K562 treated with DMSO at 1 percent for 48 hours (cell line): ENCODE measurements around the gene CBX2. TPM values are rescaled to one million over a fixed set of nuclear protein-coding genes. Genes with fewer than 3 reads are reported as not detected.

Source experiments
- total RNA-seq: library from RNA; unstranded; fragments of 300-600 nt; gene quantifications from 2 replicates; pipeline ENCODE4 v1.2.3, GENCODE V29; 2022; ENCODE audit warnings: low replicate concordance; ENCODE audit errors: extremely low read depth

Gene CBX2
- 76.9 TPM in 1 of 2 replicates, not detected in the other for total RNA-seq

GRCh38 chr17:79777894-79778503 lies at the start of gene CBX2:
TSS of gene CBX2 (plus strand) at chr17:79778148. CDS start at chr17:79778236, 88 bp downstream.

GRCh38 chr17:79730769-79731483 lies 47.0 kb upstream of the CBX2 start, which contains the start of gene ENPP7:
TSS of gene ENPP7 (plus strand) at chr17:79730943. CDS start at chr17:79731140, 197 bp downstream.

GRCh38 chr17:79796763-79797491 lies 19.0 kb downstream of the CBX2 start, which contains the start of gene CBX8:
TSS of gene CBX8 (minus strand) at chr17:79797077. CDS start at chr17:79796998, 79 bp downstream.

Other genes with a start within 250 kb of the CBX2 start
- gene RBFOX3, start 167.1 kb upstream of the CBX2 start, total RNA-seq, result not detected in 2 replicates
- gene ENPP7, start 47.2 kb upstream of the CBX2 start, total RNA-seq, result not detected in 2 replicates
- not detected in 2 replicates for gene CBX8, start 18.9 kb downstream of the CBX2 start, total RNA-seq
- not detected in 2 replicates for gene CBX4, start 61.3 kb downstream of the CBX2 start, total RNA-seq